ENCODE results near the gene SLC5A2.
A peak's percentile ranks its signal among the peaks of the same experiment; 100 is the strongest.

The SLC5A2 gene

GRCh38 chr16:31459687-31460581, 23.0 kb upstream of the SLC5A2 start:
- POLR2A ChIA-PET, result interaction anchor here (0.6 to 2.5 kb wide), 7 partner anchors 17 to 475 kb away, joined by 3 to 6 read pairs (median 4); partner anchors contain the start of genes HSD3B7 and RUSF1
- Histone ChIP-seq H3K4me3 (ENCODE audit: control insufficient read depth in 1 of 7, extremely low read depth in 1 of 7, insufficient read depth in 4 of 7, low read depth in 2 of 7, low read length in 6 of 7) (peak overlapping the region; percentile 66 to 90 (median 86)), H3K27ac (ENCODE audit: insufficient read depth in 1 of 2, low read depth in 1 of 2, low read length in 2 of 2, poor library complexity in 1 of 2, severe bottlenecking in 2 of 2) (peak overlapping the region; percentile 97 to 98), H3K4me1 (ENCODE audit: control extremely low read depth in 1 of 4, control insufficient read depth in 4 of 4, insufficient read depth in 4 of 4, low read length in 3 of 4) (peaks cover 2 to 53% (median 48%) of the 10 kb centered on the region in 4 experiments), H3K27me3 (replicated peaks in 2 of 5; ENCODE audit: control insufficient read depth in 4 of 5, insufficient read depth in 5 of 5, low read length in 4 of 5) (no peaks in the 10 kb centered on the region), H3K9me3 (ENCODE audit: control extremely low read depth in 1 of 5, control insufficient read depth in 4 of 5, insufficient read depth in 2 of 5, low read depth in 1 of 5, low read length in 4 of 5) (no peaks in the 10 kb centered on the region), H3K36me3 (ENCODE audit: control insufficient read depth in 4 of 4, insufficient read depth in 4 of 4, low read length in 3 of 4) (peaks cover 5 to 46% (median 32%) of the 10 kb centered on the region in 4 experiments)
- WGBS (ENCODE audit: insufficient coverage), result 6% methylated on average over 39 of the region's 61 CpGs
- CTCF ChIA-PET, result interaction anchor here (0.9 to 5.7 kb wide), 21 partner anchors 8 to 409 kb away, joined by 3 to 28 read pairs (median 4); partner anchors contain the start of gene ZNF843
- peak; percentile 98 to 99 (median 99) for DNase-seq

- ChIA-PET CTCF (interaction anchor here (0.9 to 5.7 kb wide), 21 partner anchors 9 to 408 kb away, joined by 3 to 28 read pairs (median 4); partner anchors contain the start of gene ZNF843), POLR2A (interaction anchor here (0.6 to 1.4 kb wide), 3 partner anchors 16 to 235 kb away, joined by 3 to 4 read pairs (median 4); no protein-coding TSS in a partner anchor)
- Histone ChIP-seq H3K4me1 (ENCODE audit: control extremely low read depth in 1 of 4, control insufficient read depth in 4 of 4, insufficient read depth in 4 of 4, low read length in 3 of 4) (peaks cover 2 to 52% (median 44%) of the 10 kb centered on the region in 4 experiments), H3K27me3 (replicated peaks in 2 of 5; ENCODE audit: control insufficient read depth in 4 of 5, insufficient read depth in 5 of 5, low read length in 4 of 5) (no peaks in the 10 kb centered on the region), H3K27ac (ENCODE audit: insufficient read depth in 1 of 2, low read depth in 1 of 2, low read length in 2 of 2, poor library complexity in 1 of 2, severe bottlenecking in 2 of 2) (peak overlapping the region in 1 of 2 experiments; percentile 98), H3K36me3 (ENCODE audit: control insufficient read depth in 4 of 4, insufficient read depth in 4 of 4, low read length in 3 of 4) (peaks cover 5 to 48% (median 34%) of the 10 kb centered on the region in 4 experiments), H3K4me3 (ENCODE audit: control insufficient read depth in 1 of 7, extremely low read depth in 1 of 7, insufficient read depth in 4 of 7, low read depth in 2 of 7, low read length in 6 of 7) (peak overlapping the region in 5 of 7 experiments; percentile 68 to 85 (median 77)), H3K9me3 (ENCODE audit: control extremely low read depth in 1 of 5, control insufficient read depth in 4 of 5, insufficient read depth in 2 of 5, low read depth in 1 of 5, low read length in 4 of 5) (no peaks in the 10 kb centered on the region)
- 88% methylated on average over 3 of the region's 8 CpGs for WGBS (ENCODE audit: insufficient coverage)
- DNase-seq, result peak; percentile 63 to 82 (median 82)
Observed at GRCh38 chr16:31460582-31461002, 22.3 kb upstream of the SLC5A2 start.

- WGBS (ENCODE audit: insufficient coverage), result 92% methylated on average over 5 of the region's 10 CpGs
- no peak for DNase-seq
- H3K27ac ChIP-seq (ENCODE audit: insufficient read depth in 1 of 2, low read depth in 1 of 2, low read length in 2 of 2, poor library complexity in 1 of 2, severe bottlenecking in 2 of 2), result peak overlapping the region in 1 of 2 experiments; percentile 33
- H3K36me3 ChIP-seq (ENCODE audit: control insufficient read depth in 4 of 4, insufficient read depth in 4 of 4, low read length in 3 of 4), result peaks cover 5 to 54% (median 37%) of the 10 kb centered on the region in 4 experiments
- ChIA-PET CTCF (interaction anchor here (0.9 to 5.7 kb wide), 18 partner anchors 9 to 247 kb away, joined by 3 to 28 read pairs (median 4); partner anchors contain the start of gene ZNF843), POLR2A (no interaction called here)
- peak overlapping the region in 1 of 7 experiments; percentile 54 for H3K4me3 ChIP-seq (ENCODE audit: control insufficient read depth in 1 of 7, extremely low read depth in 1 of 7, insufficient read depth in 4 of 7, low read depth in 2 of 7, low read length in 6 of 7)
- H3K27me3 ChIP-seq (replicated peaks in 2 of 5; ENCODE audit: control insufficient read depth in 4 of 5, insufficient read depth in 5 of 5, low read length in 4 of 5), result no peaks in the 10 kb centered on the region
- H3K9me3 ChIP-seq (ENCODE audit: control extremely low read depth in 1 of 5, control insufficient read depth in 4 of 5, insufficient read depth in 2 of 5, low read depth in 1 of 5, low read length in 4 of 5), result no peaks in the 10 kb centered on the region
- H3K4me1 ChIP-seq (ENCODE audit: control extremely low read depth in 1 of 4, control insufficient read depth in 4 of 4, insufficient read depth in 4 of 4, low read length in 3 of 4), result peaks cover 2 to 53% (median 41%) of the 10 kb centered on the region in 4 experiments
Observed at GRCh38 chr16:31461201-31461920, 21.6 kb upstream of the SLC5A2 start.

- Histone ChIP-seq H3K4me3 (ENCODE audit: control insufficient read depth in 1 of 7, extremely low read depth in 1 of 7, insufficient read depth in 4 of 7, low read depth in 2 of 7, low read length in 6 of 7) (no peak overlapping the region), H3K27ac (ENCODE audit: insufficient read depth in 1 of 2, low read depth in 1 of 2, low read length in 2 of 2, poor library complexity in 1 of 2, severe bottlenecking in 2 of 2) (peak overlapping the region in 1 of 2 experiments; percentile 33), H3K4me1 (ENCODE audit: control extremely low read depth in 1 of 4, control insufficient read depth in 4 of 4, insufficient read depth in 4 of 4, low read length in 3 of 4) (peaks cover 5 to 53% (median 41%) of the 10 kb centered on the region in 4 experiments), H3K27me3 (replicated peaks in 2 of 5; ENCODE audit: control insufficient read depth in 4 of 5, insufficient read depth in 5 of 5, low read length in 4 of 5) (no peaks in the 10 kb centered on the region), H3K36me3 (ENCODE audit: control insufficient read depth in 4 of 4, insufficient read depth in 4 of 4, low read length in 3 of 4) (peaks cover 5 to 51% (median 34%) of the 10 kb centered on the region in 4 experiments), H3K9me3 (ENCODE audit: control extremely low read depth in 1 of 5, control insufficient read depth in 4 of 5, insufficient read depth in 2 of 5, low read depth in 1 of 5, low read length in 4 of 5) (no peaks in the 10 kb centered on the region)
- DNase-seq, result no peak
- POLR2A ChIA-PET, result no interaction called here
- 97% methylated on average over 26 of the region's 35 CpGs for WGBS (ENCODE audit: insufficient coverage)
- CTCF ChIA-PET, result interaction anchor here (2.3 to 5.7 kb wide), 2 partner anchors 10 to 13 kb away, joined by 13 to 28 read pairs; no protein-coding TSS in a partner anchor
Observed at GRCh38 chr16:31461921-31462804, 20.8 kb upstream of the SLC5A2 start.

- no peak for DNase-seq
- Histone ChIP-seq H3K36me3 (ENCODE audit: control insufficient read depth in 4 of 4, insufficient read depth in 4 of 4, low read length in 3 of 4) (peaks cover 5 to 55% (median 34%) of the 10 kb centered on the region in 4 experiments), H3K27me3 (replicated peaks in 2 of 5; ENCODE audit: control insufficient read depth in 4 of 5, insufficient read depth in 5 of 5, low read length in 4 of 5) (no peaks in the 10 kb centered on the region), H3K27ac (ENCODE audit: insufficient read depth in 1 of 2, low read depth in 1 of 2, low read length in 2 of 2, poor library complexity in 1 of 2, severe bottlenecking in 2 of 2) (no peak overlapping the region), H3K4me1 (ENCODE audit: control extremely low read depth in 1 of 4, control insufficient read depth in 4 of 4, insufficient read depth in 4 of 4, low read length in 3 of 4) (peaks cover 9 to 58% (median 31%) of the 10 kb centered on the region in 4 experiments), H3K4me3 (ENCODE audit: control insufficient read depth in 1 of 7, extremely low read depth in 1 of 7, insufficient read depth in 4 of 7, low read depth in 2 of 7, low read length in 6 of 7) (no peak overlapping the region), H3K9me3 (ENCODE audit: control extremely low read depth in 1 of 5, control insufficient read depth in 4 of 5, insufficient read depth in 2 of 5, low read depth in 1 of 5, low read length in 4 of 5) (no peaks in the 10 kb centered on the region)
- WGBS (ENCODE audit: insufficient coverage), result 98% methylated on average over 21 of the region's 36 CpGs
- POLR2A ChIA-PET, result no interaction called here
- CTCF ChIA-PET, result interaction anchor here (1.0 to 1.1 kb wide), 2 partner anchors 12 to 22 kb away, joined by 3 to 4 read pairs; no protein-coding TSS in a partner anchor
Observed at GRCh38 chr16:31464348-31464769, 18.6 kb upstream of the SLC5A2 start.

GRCh38 chr16:31464781-31465260, 18.1 kb upstream of the SLC5A2 start:
- Histone ChIP-seq H3K9me3 (ENCODE audit: control extremely low read depth in 1 of 5, control insufficient read depth in 4 of 5, insufficient read depth in 2 of 5, low read depth in 1 of 5, low read length in 4 of 5) (no peaks in the 10 kb centered on the region), H3K4me3 (ENCODE audit: control insufficient read depth in 1 of 7, extremely low read depth in 1 of 7, insufficient read depth in 4 of 7, low read depth in 2 of 7, low read length in 6 of 7) (no peak overlapping the region), H3K4me1 (ENCODE audit: control extremely low read depth in 1 of 4, control insufficient read depth in 4 of 4, insufficient read depth in 4 of 4, low read length in 3 of 4) (peaks cover 9 to 57% (median 31%) of the 10 kb centered on the region in 4 experiments), H3K27me3 (replicated peaks in 2 of 5; ENCODE audit: control insufficient read depth in 4 of 5, insufficient read depth in 5 of 5, low read length in 4 of 5) (no peaks in the 10 kb centered on the region), H3K27ac (ENCODE audit: insufficient read depth in 1 of 2, low read depth in 1 of 2, low read length in 2 of 2, poor library complexity in 1 of 2, severe bottlenecking in 2 of 2) (no peak overlapping the region), H3K36me3 (ENCODE audit: control insufficient read depth in 4 of 4, insufficient read depth in 4 of 4, low read length in 3 of 4) (peaks cover 5 to 55% (median 34%) of the 10 kb centered on the region in 4 experiments)
- no peak for DNase-seq
- ChIA-PET CTCF (interaction anchor here (1.7 kb wide), 1 partner anchor 8 kb away, joined by 5 read pairs; no protein-coding TSS in a partner anchor), POLR2A (no interaction called here)
- 95% methylated on average over 16 of the region's 17 CpGs for WGBS (ENCODE audit: insufficient coverage)
